HK-2 (cell line): ENCODE measurements around the gene ESM1.
A peak's percentile ranks its signal among the peaks of the same experiment; 100 is the strongest.

Source experiments
- DNase-seq: peaks from one replicate; pipeline ENCODE4 v3.0.0-alpha.2; 2018; ENCODE audit not compliant: unreplicated experiment

Gene ESM1

GRCh38 chr5:54986269-54986654 lies 869 bp upstream of the ESM1 start:
- DNase-seq: no peak

DNA sequence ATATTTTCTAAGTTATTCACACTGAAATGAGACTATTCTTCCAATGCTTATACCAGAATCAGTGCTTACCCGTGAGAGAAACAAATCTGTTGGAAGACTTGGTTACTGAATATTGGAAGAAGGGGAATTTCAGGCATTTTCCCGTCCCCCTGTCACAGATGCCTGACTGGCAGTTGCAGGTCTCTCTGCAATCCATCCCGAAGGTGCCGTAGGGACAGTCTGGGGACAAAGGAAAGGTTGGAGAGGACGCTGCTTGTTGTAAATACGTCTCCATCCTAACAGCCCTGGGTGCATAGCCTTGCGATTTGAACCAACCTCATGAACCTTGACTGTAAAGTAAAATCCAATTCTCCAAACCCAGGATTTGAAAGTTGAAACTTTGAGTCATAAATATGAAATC lies 3.5 kb downstream of the ESM1 start:
- DNase-seq: no peak

DNA sequence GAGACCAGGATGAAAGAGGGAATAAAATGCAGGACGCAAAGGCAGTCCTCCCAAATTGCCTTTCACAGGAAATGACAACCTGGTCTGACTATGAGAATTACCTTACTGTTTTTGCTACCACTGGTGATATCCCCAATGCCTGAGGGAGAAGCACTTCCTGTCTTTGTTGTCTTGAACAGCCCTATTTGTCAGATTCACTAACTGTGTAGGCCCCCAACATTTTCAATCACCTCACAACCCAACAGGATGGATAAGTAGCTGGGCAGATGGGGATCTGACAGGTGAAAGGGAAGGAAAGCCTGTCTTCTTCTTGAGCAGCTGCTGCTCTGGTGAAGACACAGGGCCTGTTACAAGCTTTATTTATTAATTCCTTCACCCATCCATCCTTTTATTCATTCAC lies 9.7 kb downstream of the ESM1 start:
- DNase-seq: no peak

GRCh38 chr5:54969856-54970828 lies 15.3 kb downstream of the ESM1 start:
- no peak for DNase-seq

DNA sequence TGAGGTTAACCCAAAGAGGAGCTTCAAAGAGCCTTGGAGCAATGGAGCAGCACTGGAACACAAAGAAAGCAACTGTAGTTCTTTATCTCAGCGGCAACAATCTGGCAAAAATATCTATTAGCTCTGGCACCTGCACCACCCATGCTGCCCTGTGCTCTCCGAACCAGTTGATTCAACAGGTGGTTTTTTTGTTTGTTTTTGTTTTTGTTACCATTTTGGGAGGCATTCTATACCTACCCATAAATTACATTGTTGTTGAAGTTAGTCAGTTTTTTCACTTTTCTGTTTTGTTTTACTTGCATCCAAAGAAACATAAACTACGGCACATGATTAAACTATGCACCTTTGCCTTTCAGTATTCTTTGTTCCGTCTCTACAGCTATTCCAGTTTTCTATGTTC lies 16.2 kb downstream of the ESM1 start:
- DNase-seq: no peak

GRCh38 chr5:54965806-54966205 lies 19.6 kb downstream of the ESM1 start:
- no peak for DNase-seq

DNA sequence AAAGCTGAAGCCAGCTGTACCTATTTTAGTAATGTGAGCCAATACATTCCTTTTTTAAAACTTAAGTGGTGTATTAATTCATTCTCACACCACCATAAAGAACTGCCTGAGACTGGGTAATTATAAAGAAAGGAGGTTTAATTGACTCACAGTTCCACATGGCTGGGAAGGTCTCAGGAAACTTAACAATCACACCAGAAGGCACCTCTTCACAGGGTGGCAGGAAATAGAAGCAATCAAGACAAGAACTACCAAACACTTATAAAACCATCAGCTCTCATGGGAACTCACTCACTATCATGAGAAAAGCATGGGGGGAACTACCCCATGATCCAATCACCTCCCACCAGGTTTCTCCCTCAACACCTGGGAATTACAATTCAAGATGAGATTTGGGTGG lies 21.0 kb downstream of the ESM1 start:
- no peak for DNase-seq

- peak; percentile 2 for DNase-seq
Measured at GRCh38 chr5:54959673-54960418, 25.5 kb downstream of the ESM1 start.

DNA sequence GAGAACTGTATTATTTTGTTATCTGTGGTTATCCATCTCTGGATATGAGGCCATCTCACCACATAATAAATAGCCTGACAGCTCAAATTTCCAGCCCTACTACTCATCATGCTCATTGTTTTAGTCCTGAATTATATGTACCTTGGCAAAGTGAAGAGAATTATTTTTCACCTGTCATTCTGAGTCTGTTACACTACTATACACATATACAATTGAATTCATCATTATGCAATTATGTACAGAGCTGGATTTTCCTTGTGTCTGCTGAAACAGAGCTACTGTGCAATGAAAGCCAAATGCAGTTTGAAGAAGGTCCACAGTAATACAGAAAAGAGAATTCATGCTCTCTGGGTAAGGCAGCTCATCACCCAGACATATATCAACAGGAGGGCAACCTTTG lies 28.5 kb downstream of the ESM1 start:
- no peak for DNase-seq

DNA sequence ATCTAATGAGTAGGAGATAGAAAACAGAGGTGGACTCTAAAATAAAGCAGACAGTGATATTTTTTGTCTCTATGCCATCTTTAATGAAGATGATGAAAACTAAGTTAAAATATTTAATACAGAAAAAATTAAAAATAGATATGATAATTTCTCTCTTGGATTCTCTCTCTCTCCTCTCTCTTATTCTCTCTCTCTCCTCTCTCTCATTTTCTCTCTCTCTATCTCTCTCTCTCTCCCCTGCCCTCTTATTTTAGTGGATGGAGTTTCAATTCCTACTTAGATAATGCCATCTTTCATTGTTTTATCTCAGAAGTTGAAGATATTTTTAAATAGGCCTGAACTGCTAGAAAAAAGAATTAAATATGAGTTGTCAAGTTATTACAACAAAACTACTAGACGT lies 38.2 kb downstream of the ESM1 start:
- no peak for DNase-seq

DNA sequence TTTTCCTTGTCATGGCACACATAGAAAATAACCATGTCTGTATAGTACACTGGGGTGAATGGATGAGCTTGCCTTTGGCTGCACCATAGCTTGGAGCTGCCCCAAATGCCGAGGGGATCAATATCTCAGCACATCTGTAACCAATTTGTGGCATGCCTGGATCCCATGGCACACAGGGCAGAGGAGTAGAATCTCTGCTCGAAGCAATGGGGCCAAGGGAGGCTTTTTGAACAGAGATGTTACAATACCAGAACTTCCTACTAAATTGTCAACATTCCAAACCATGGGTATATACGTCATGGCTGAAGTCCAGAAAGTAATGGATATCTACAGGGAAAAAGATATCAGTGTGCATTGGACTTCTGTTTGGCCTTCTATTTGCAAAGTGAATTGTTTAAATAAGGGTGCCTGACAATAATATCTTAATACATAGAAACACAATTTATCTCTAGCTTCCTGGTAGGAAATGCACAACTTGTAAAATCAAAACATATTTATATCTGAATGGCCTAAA lies 39.0 kb downstream of the ESM1 start:
- DNase-seq: no peak

- peak; percentile 1 for DNase-seq
Measured at GRCh38 chr5:54944364-54944763, 41.0 kb downstream of the ESM1 start.

DNA sequence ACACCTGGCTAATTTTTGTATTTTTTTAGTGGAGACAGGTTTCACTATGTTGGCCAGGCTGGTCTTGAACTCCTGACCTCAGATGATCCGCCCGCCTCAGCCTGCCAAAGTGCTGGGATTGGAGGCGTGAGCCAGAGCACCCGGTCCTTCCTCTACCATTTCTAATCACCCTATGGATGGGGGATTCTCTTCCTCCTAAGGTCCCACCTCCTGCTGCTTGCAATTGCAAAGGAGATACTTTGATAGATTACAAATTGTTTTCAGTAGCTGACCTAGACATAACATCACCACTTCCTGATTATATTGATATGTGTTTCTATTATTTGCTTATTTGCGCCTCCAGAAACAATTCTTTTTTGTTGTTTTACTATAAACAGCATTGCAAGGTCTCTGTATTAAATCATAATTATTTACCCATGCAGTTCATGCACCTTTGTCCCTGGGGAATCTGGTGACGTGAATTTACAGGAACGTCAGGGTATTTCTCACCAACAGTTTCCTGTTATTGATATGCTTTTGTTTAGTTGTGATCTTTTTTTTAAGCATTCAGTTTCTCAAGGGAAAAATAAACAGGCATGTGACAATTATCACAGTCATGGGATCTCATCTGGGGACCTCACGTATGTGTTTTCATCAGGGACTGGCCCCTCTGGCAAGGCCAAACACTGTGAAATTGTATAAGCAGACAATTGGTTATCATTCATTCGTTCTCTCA lies 43.2 kb downstream of the ESM1 start:
- no peak for DNase-seq

DNA sequence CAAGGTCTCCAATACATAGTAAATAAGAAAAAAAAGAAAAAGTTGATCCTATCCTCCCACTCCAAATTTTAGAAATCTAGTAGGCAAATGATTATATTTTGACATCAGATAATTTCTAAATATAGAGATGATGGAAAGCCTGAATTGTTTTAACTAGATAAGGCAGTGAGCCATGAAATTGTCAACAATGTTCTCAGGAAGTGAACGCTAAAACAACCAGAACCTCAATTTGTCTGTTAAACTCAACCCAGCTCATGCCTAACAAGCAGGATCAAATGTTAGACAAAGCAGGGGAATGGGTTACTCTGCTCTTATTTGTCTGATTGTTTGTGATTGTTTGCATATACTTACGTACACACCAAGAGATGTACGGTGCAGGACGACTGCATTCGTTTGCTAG lies 49.2 kb downstream of the ESM1 start:
- no peak for DNase-seq

DNA sequence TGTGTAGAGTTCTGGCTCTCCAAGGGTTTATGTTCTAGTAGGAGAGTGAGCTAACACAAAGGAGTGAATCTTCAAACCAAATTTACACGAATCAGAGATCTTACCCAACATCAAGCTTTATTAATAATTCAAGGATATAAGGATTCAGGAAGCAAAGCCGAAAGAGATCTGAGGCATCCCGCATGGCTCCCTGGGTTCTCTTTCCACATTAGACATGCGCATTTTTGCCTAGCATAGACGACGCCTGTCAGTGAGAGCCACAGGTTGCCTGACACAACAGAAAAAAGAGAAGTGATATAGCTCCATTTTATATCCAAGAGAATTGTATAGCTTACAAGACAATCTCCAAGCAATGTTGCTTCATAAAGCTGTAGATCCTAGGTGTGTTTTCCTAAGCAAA lies 52.6 kb downstream of the ESM1 start:
- no peak for DNase-seq

DNA sequence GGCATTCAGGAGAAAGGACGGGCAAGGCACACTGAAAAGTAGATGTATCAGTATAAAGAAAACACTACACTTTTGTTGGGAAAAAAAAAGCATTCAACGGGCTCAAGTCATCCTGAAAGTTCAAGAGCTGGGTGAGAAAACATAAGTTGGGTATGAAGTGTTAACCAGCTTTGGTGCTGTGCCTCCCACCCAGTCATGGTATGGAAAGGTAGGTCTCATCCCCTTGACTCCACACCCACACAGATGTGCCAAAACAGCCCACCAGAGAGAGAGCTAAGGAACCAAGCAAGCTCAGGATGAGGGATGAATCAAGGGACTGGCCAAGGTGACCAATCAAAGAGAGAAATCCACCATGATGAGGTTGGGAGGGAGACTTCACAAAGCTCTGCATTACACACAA lies 54.7 kb downstream of the ESM1 start:
- DNase-seq: no peak
